Neuron (in vitro differentiated cells): ENCODE measurements around the gene TMED4.
"Not testable (repeated sequence)": the region's sequence is repeated elsewhere in the genome, so short reads cannot be mapped to it uniquely, and the experiment has no call there.

Experiments
- H2AFZ ChIP-seq: one replicate; pipeline ENCODE4 v1.6.1; 2013; ENCODE audit warnings: low read depth, mild to moderate bottlenecking, inconsistent platforms, low read length, moderate library complexity
- H3K27me3 ChIP-seq: one replicate; pipeline ENCODE4 v1.6.1; 2013; ENCODE audit warnings: low read length; ENCODE audit not compliant: insufficient read depth
- H3K36me3 ChIP-seq: one replicate; pipeline ENCODE4 v1.6.1; 2013; ENCODE audit warnings: low read length; ENCODE audit not compliant: insufficient read depth
- H3K4me1 ChIP-seq: one replicate; pipeline ENCODE4 v1.6.1; 2013; ENCODE audit warnings: low read length; ENCODE audit not compliant: insufficient read depth
- H3K4me3 ChIP-seq: 2 replicates; pipeline ENCODE4 v1.5.1; 2013; ENCODE audit warnings: mild to moderate bottlenecking, low read length, moderate library complexity
- H3K9me3 ChIP-seq: one replicate; pipeline ENCODE4 v1.6.1; 2013; ENCODE audit warnings: low read length

TMED4 gene

DNA sequence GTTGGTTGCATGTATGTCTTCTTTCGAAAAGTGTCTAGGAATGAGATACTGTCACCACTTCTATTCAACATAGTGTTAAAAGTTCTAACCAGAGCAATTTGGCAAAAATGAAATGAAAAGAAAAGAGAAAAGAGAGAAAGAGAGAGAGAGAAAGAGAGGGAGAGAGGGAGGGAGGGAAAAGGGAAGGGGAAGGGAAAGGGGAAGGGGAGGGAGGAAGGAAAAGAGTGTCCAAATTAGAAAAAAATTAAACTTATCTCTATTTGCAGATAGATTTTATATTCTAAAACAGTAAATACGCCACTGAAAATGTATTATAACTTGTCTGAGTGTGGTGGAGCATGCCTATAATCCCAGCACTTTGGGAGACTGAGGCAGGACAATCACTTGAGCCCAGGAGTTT lies 24.5 kb downstream of the TMED4 start:
- no peak overlapping the region for H3K4me3 ChIP-seq
- no peaks in the 10 kb centered on the region for H3K4me1 ChIP-seq
- no peaks in the 10 kb centered on the region for H3K9me3 ChIP-seq
- H3K27me3 ChIP-seq, result no peaks in the 10 kb centered on the region
- H3K36me3 ChIP-seq, result no peaks in the 10 kb centered on the region
- no peak overlapping the region for H2AFZ ChIP-seq

DNA sequence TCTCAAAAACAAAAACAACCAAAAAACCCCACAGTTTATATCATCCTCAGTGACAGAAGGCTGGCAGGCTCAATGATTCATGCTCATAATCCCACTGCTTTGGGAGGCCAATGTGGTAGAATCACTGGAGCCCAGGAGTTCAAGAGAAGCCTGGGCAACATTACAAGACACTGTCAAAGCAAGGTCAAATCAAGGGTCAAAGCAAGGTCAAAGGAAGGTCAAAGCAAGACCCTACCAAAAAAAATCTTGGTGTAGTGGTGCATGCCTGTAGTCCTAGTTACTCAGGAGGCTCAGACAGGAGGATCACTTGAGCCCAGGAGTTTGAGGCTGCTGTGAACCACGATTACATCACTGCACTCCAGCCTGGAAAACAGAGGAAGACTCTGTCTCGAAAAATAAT lies 26.7 kb downstream of the TMED4 start:
- no peaks in the 10 kb centered on the region for H3K9me3 ChIP-seq
- no peaks in the 10 kb centered on the region for H3K36me3 ChIP-seq
- no peak overlapping the region for H3K4me3 ChIP-seq
- no peaks in the 10 kb centered on the region for H3K27me3 ChIP-seq
- no peaks in the 10 kb centered on the region for H3K4me1 ChIP-seq
- H2AFZ ChIP-seq, result no peak overlapping the region

DNA sequence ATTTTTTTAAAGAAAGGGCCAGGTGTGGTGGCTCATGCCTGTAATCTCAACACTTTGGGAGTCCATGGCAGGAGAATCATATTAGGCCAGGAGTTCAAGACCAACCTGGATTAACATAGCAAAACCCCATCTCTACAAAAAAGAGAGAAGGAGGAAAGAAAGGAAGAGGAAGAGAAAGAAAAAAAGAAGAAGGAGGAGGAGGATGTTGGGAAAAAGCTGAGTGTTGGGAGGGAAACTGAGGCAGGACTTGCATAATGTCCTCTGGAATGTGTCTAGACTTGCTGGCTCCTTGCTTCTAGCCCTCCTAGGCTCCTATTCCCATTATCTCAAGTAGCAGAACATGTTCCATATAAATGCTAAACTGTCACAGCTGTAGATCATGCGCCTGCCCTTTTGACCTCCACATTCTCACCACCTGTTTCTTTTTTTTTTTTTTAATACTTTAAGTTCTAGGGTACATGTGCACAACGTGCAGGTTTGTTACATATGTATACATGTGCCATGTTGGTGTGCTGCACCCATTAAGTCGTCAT lies 29.5 kb downstream of the TMED4 start:
- not testable (repeated sequence) for H3K9me3 ChIP-seq, H3K4me1 ChIP-seq, H3K27me3 ChIP-seq, H3K4me3 ChIP-seq, H3K36me3 ChIP-seq, H2AFZ ChIP-seq

DNA sequence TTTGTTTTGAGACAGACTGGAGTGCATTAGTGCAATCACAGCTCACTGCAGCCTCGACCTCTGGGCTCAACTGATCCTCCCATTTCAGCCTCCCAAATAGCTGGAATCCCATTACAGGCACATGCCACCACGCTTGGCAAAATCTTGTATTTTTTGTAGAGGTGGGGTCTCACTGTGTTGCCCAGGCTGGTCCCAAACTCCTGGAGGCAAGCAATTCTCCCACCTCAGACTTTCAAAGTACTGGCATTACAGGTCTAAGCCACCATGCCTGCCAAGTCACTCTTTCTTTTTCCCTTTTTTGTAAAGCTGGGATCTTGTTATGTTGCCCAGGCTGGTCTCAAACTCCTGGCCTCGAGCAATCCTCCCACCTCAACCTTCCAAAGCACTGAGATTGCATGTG lies 32.6 kb downstream of the TMED4 start:
- H3K36me3 ChIP-seq, result no peaks in the 10 kb centered on the region
- no peaks in the 10 kb centered on the region for H3K27me3 ChIP-seq
- no peaks in the 10 kb centered on the region for H3K4me1 ChIP-seq
- no peak overlapping the region for H2AFZ ChIP-seq
- H3K9me3 ChIP-seq, result no peaks in the 10 kb centered on the region
- H3K4me3 ChIP-seq, result no peak overlapping the region

DNA sequence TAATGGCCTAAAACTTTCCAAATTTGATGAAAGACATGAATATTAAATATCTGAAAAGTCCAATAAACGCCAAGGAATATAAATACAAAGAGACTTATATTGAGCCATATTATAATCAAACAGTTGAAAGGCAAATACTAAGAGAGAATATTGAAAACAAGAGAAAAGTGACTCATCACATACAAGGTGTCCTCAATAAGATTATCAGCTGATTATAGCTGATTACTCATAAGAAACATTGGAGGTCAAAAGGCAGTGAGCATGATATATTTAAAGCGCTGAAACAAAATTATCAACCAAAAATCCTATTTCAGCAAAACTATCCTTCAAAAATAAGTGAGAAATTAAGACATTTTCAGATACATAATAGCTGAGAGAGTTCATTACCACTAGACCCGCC lies 33.1 kb downstream of the TMED4 start:
- Histone ChIP-seq H2AFZ (no peak overlapping the region), H3K27me3 (no peaks in the 10 kb centered on the region), H3K4me3 (no peak overlapping the region), H3K36me3 (no peaks in the 10 kb centered on the region), H3K9me3 (no peaks in the 10 kb centered on the region), H3K4me1 (no peaks in the 10 kb centered on the region)

DNA sequence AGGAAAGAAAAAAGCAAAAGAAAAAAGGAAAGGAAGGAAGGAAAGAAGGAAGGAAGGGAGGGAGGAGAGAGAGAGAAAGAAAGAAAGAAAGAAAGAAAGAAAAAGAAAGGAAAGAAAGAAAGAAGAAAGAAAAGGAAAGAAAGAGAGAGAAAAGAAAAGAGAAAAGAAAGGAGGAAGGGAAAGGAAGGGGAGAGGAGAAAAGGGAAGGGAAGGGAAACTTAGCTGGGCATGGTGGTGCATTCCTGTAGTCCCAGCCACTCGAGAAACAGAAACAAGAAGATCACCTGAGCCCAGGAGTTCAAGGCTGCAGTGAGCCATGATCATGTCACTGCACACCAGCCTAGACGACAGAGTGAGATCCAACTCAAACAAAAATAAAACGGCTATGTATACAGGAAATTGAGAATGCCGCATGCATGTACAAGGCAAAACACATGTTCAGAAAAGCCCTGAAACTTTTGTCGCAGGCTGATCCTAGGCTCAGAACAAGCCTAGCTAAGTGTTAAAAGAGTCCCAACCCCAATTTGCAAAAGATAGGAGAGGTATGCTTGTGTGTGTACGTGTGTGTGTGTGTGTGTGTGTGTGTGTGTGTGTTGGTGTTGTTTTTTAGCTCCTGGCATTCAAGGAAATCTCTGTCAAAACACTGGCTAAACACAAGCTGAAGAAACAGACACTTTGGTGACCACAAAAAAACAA lies 34.3 kb downstream of the TMED4 start:
- no peaks in the 10 kb centered on the region for H3K27me3 ChIP-seq
- no peaks in the 10 kb centered on the region for H3K9me3 ChIP-seq
- H3K4me3 ChIP-seq, result no peak overlapping the region
- no peaks in the 10 kb centered on the region for H3K36me3 ChIP-seq
- no peaks in the 10 kb centered on the region for H3K4me1 ChIP-seq
- H2AFZ ChIP-seq, result no peak overlapping the region

DNA sequence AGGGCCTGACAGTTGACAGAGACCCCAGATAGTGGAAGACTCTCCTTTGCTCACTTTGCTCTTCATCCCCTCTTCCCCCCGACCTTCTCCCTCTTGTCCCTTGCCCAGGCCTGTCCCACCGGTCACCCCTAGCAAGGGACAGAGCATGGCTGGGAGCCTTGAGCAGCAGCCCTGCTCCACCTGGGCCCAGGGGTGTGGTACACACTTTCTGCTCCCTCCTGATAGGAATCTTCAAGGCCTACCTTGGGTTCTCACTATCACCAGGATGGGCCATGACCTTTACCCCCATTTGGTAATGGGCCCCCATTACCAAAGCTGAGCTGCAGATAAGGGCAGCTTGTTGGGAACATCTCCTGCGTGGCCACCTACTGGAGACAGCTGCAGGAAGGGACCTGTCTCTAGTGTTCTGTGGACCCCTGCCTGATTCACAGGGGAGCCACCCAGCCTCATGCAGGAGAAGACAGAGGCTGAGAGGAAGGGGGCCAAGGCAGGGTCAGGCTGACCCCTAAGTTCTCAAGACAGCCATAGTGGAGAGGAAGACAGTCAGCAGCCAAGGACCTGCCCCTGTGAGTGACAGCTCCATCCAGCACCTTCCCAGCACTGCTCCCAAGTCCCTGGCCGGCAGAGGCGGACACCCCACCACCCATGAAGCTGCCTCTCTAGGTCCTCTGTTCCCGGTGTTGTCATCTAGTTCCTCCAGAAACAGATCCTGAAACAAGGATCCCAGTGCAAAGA lies 40.0 kb downstream of the TMED4 start:
- Histone ChIP-seq H3K9me3 (no peaks in the 10 kb centered on the region), H2AFZ (no peak overlapping the region), H3K27me3 (peaks cover 4% of the 10 kb centered on the region), H3K36me3 (no peaks in the 10 kb centered on the region), H3K4me1 (no peaks in the 10 kb centered on the region), H3K4me3 (no peak overlapping the region)

DNA sequence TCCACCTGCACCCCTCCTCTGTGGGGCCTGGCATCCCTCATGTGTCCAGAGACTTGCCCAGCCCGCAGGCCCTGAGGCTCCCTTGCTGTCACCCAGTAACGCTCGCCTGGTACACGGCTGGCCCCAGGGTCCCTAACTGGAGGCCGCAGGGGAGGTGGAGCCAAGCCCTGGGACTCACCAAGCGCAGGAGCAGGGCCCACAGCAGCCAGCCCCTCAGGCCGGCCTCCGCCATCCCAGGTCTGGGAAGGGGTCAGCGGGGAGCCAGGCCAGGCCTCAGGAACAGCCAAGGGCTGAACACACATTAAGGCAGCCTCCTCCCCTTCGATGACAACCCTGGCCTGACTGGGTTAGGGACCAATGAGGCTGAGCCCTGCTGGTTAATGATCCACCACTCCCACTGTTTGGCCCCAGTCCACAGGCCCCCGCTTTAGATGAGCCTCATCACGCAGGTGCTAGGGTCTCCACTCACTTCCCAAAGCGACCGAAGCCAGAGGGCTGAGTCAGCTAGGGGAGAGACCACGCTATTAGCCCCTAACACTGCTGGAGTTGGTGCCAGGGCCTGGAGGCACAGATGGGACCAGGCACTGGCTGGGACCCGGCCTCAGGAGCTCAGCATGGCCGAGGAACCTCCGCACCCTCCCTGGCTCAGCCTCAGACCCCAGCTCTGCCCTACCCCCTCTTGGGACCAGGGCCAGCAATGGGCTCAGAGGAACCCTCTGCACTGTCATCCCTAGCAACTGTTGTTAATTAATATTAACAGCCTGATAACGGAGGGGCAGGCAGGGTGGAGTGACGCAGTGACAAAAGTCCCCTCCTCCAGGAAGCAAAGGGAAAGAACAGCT lies 40.8 kb downstream of the TMED4 start, which contains the start of gene NPC1L1:
Gene NPC1L1, minus strand, starts transcription at position 303 of the 842 bp plus-strand sequence. Its CDS starts 71 bp downstream, at position 232.
- H3K27me3 ChIP-seq, result peaks cover 4% of the 10 kb centered on the region
- H3K9me3 ChIP-seq, result no peaks in the 10 kb centered on the region
- H2AFZ ChIP-seq, result no peak within 1 kb of the TSS
- no peaks in the 10 kb centered on the region for H3K4me1 ChIP-seq
- H3K4me3 ChIP-seq, result no peak within 1 kb of the TSS
- no peaks in the 10 kb centered on the region for H3K36me3 ChIP-seq

DNA sequence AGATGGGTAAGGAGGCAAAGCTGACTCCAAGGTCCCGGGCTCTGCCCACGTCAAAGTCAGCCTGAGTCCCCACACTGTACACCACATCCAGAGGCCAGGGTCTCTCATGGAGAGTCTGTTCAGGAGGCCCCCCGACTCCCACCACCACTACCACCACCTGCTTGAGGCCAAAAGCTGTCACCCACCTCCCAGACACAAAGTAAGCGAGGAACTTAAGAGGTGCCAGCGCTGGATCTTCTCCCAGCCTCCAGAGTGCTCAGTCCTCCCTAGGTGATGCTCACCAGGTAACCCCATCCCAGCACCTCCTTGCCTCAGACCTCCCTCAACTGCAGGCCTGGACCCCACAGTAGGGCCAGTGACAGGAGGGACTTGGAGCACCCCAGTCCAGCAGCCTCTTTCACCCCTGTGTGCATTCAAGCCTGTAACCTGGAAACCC lies 41.4 kb downstream of the TMED4 start:
- H3K4me1 ChIP-seq, result no peaks in the 10 kb centered on the region
- H3K4me3 ChIP-seq, result no peak overlapping the region
- no peaks in the 10 kb centered on the region for H3K9me3 ChIP-seq
- H3K36me3 ChIP-seq, result no peaks in the 10 kb centered on the region
- H3K27me3 ChIP-seq, result peaks cover 4% of the 10 kb centered on the region
- H2AFZ ChIP-seq, result no peak overlapping the region

DNA sequence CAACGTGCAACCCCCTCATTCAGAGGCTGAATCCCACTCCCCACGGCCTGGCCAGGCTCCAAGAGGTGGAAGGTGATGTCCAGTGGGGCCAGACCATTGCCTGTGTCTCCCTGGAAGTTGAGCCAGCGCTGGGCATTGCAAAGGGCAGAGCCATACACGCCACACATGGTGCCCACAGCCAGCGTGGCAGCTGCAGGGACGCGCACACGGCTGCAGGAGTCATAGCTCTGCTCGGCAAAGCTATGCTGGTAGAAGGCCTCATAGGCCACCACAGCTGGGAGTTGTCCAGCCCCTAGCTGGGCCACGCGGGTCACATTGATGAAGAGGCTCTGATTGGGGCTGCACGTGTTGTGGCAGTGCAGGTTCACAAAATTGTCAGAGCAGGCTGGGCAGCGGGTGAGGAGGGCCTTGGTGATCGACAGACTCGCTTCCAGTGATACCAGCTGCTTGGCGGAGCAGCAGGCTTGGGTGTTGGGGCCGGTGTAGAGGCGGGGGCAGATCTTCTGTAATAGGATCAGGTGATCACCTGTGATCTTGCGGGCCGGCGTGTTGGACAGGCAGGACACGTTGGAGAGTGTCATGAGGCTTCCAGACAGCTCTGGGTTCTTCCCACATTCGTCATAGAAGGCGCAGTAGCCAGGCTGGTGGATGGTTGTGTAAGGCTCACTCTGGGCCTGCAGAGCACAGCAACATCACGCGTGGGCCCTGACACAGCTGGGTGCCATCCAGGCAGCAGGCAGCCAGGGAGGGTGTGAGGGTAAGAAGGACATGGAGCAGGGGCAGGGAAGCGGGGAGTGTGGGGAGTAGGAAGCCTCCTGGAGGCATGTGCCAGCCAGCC lies 42.1 kb downstream of the TMED4 start:
- H3K9me3 ChIP-seq, result no peaks in the 10 kb centered on the region
- H3K4me1 ChIP-seq, result no peaks in the 10 kb centered on the region
- H3K27me3 ChIP-seq, result peaks cover 4% of the 10 kb centered on the region
- H3K36me3 ChIP-seq, result no peaks in the 10 kb centered on the region
- H2AFZ ChIP-seq, result no peak overlapping the region
- H3K4me3 ChIP-seq, result no peak overlapping the region

DNA sequence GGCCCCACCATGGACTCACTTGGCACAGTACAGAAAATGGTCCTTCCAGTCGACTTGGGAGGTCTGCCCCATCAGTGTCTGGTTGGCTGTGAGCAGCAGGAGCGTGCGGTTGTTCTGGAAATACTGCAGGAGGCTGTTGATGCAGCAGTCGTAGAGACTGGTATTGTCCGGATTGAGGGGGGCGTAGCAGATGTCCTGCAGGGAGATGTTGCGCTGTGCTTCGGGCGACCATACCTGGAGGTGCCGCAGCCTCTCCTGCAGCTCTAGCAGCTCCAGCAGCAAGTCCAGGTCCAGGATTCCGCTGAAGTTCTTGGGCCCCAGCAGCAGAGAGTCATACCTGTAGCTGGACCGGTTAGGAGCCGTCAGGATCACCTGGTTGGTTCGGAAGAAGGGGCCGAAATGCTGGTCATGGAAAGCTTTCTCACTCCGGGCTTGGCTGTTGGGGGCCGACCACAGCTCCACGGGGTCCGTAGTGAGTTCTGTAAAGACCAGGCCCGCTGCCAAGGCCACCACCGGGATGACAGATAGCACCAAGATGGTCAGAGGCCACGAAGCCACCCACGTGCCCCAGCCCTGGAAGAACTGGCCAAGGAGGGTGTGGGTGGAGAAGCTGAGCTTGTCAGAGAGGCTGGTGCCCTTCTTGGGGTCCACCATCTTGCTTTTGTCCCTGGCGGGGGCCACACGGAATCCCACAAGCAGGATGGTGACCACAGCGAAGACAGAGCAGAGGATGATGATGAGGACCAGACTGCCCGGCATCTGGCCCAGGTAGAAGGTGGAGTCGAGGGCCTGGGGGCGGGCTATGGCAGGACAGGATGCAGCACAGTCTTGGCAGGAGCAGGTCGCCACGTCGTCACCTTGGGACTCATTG lies 43.0 kb downstream of the TMED4 start:
- Histone ChIP-seq H3K4me3 (no peak overlapping the region), H3K36me3 (no peaks in the 10 kb centered on the region), H2AFZ (no peak overlapping the region), H3K4me1 (no peaks in the 10 kb centered on the region), H3K9me3 (no peaks in the 10 kb centered on the region), H3K27me3 (peaks cover 4% of the 10 kb centered on the region)
